Measurements from ENCODE around the gene RNF167.

The RNF167 gene

DNA sequence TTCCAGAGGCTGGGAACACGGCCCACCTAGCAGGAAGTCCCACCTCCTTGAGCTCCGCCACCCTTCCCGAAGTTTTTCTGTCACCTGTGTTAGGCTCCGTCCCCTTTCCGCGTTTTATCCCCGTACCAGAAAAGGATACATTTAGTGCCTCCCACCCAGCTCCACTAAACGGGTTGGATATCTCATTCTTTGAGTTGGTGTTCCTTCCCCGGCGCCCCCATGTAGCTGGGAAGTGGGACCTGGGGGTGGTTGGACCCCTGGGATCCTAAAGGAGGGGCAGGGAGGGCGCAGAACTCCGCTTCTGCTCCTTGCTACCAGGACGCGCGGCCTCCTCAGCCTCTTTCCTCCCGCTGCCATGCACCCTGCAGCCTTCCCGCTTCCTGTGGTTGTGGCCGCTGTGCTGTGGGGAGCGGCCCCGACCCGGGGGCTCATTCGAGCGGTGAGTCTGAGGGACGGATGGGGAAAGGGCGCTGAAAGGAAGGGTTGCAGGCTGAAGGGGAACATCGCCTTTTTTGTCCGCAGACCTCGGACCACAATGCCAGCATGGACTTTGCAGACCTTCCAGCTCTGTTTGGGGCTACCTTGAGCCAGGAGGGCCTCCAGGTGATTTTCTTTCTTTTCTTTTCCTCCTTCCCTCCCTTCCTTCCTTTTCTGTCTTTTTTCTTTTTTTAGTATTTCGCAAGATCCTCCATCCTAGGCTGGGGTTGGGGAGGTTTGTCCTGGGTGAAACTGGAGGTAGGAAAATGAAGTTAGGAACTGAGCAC, 669 bp downstream of the RNF167 start:
- peak in 1 of 2 donors; percentile 37 for DNase-seq

- no peak for DNase-seq
These were observed 1.2 kb downstream of the RNF167 start for GRCh38 chr17:4941319-4941610.

- no peak for DNase-seq
These were observed 2.9 kb downstream of the RNF167 start for GRCh38 chr17:4942760-4943508.

DNA sequence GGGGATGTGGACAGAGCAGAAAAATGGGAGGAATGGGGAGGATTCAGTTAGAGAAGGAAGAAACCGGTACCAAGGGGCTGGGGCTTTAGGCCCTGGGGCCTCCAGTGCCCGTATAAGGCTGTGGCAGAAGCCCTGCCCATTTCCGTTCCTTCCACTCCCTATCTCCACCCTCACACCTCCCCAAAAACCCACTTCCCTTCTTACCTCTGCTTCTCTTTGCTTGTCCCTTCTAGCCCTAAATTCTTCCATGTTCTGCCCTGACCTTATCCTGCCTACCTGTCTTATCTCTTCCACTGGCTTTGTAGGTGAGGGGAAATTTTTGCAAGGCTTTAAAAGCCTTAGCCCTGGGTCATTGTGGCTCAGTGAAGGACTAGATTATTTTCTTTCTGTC, 4.1 kb downstream of the RNF167 start:
- DNase-seq = peak in 1 of 2 donors; percentile 47

GRCh38 chr17:4944554-4945175, 4.6 kb downstream of the RNF167 start:
- peak in 1 of 2 donors; percentile 28 for DNase-seq

DNA sequence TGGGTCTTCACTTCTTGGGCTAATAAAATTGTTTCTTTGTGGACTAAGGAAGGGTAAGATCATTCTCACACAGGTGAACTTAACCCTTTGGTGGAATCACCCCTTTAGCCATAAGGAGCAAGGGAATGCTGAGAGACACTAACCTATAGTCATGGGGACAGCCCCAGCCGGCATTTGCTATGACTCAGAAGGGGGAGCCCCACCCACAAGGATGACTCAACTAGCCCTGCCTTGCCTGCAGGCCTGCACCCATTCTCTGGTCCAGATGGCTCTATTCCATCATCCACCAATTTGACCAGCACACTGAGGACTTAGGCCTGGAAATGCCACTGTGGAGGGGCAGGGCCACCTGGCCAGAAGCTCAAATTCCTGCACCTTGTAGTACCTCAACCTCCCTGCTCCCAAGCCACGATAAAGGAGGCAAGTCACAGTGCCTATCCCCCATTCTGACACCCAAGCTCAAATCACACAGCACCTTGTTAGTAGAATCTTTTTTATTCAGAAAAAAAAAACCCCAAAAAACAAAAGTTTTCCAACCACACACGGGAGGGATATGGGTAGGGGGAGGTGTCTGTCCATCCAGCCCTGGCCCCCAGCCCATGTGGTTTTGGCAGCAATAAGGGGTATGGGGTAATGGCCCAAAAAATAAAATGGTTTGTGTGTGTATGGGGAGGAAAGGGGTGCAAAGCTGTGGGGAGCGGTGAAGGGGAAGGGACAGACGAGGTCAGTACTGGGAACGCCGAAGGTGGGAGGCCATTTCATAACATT, 5.3 kb downstream of the RNF167 start:
- peak; percentile 84 to 87 for DNase-seq

DNA sequence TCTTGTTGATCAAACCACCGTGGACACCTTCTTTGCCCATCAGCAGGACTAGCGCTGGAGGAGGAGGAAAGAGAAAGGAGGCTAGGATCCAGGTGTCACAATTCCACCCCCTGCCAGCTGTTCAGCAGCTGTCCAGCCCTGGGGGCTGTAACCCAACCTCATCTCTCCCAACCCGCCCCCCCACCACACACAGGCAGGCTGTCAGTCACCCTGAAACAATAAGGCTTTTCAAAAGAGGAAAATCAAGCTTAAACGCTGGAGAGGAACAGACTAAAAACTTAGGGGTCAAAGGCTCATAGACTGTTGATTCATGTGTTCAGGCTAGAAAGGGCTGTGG, 5.8 kb downstream of the RNF167 start:
- no peak for DNase-seq

DNA sequence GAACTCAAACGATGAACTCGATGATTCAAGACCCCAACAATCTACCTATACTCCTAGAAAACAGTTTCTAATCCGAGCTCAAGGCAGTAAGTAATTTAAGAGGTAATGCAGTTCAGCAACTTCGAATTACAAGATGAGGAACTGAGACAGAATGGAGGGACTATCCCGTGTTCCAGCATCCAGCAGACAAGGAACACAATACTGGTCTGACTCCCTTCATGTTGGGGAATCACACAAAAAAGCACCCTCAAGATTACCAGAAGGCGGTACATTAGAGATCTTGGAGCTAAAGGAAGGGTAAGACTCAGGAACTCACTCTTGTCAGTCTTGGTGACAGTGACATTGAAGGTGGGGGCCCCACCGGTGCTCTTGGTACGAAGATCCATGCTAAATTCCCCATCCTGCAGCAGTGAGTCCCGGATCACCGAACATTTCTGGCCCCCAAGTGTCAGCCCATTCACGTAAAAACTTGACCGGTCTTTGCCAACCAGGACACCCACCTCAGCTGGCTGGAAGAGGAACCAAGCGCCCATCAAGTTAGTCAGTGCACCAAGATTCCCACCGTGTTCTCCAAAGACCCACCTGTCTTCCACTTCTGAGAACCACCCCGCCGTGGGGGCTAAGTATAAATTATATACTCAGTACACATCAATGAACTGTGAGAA, 6.4 kb downstream of the RNF167 start:
- DNase-seq = no peak

- DNase-seq = no peak
These were observed 6.9 kb downstream of the RNF167 start for GRCh38 chr17:4947010-4947410.

DNA sequence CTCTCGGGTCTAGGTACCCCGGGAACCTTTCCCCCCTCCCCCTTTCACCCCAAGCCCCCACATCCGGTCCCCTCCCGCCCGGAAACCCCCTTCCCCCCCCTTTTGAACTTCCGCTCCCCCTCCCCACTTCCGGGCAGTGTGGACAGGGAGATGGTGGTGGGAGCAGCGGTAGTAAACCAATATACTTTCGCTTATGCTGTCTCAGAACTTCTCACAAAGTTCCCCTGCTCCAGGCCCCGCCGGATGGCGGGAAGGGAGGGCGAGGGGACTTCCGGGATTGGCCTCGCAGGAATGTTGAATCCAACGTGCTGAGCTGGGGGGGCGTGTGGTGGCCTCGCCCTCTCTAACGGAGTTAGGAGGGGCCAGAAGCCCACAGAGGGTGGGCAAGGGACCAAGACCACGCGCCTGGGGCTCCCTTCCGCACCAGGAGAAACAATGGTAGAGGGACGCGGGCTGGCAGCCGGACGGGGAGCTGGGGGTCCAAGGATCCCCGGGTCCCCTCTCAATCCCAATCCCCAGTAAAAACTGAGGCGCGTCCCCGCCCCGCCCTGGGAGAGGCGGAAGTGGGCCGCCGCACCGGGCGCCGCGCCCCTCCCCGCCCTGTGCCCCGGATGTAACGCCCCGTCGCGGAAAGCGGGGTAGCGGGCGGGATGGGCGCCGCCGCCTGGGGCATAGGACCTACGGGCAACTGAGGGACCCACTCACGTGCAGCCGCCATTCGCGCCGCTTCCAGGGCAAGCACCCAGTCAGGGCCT, 7.5 kb downstream of the RNF167 start:
- peak; percentile 66 to 67 for DNase-seq

DNA sequence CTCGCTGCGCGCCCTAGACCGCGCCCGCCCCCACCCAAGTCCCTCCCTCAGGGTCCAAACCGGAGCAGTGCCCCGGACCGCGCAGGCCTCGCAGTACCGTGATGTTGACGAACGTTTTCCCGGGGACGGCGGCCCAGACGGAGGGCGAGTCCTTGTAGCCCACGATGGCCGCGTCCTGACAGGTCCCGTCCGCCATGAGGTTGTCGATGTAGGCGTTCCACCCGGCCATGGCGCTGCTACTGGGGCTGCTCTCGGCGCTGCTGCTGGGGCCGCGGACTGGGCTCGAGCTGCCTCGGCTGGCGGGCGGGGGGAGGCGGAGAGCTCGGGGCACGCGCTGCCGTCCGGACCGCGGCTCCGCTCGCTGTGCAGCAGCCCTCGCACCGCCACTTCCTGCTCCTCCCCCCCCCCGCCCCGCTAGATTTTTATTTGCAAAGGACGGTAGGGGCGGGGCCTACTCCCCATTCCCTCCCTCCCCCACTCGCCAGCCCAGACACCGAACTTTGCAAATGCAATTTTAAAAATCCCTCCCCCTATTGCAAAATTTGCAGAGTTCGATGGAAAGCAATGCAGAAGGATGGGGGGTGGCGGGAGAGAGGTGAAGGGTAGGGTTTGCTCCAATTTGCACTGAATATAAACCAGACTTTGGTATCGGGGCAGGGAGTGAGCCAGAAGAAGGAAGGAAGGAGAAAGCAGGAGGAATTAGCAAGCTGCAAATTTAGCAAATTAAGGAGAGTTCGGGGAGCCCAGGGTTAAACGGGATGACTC, 8.3 kb downstream of the RNF167 start, which contains the start of gene PFN1:
Gene PFN1 (minus strand): TSS at position 365 of the 765 bp plus-strand sequence. CDS start 136 bp downstream, at position 229.
- peak; percentile 92 for DNase-seq

- peak; percentile 58 to 74 for DNase-seq
These were observed 8.9 kb downstream of the RNF167 start for GRCh38 chr17:4948931-4949320.

DNA sequence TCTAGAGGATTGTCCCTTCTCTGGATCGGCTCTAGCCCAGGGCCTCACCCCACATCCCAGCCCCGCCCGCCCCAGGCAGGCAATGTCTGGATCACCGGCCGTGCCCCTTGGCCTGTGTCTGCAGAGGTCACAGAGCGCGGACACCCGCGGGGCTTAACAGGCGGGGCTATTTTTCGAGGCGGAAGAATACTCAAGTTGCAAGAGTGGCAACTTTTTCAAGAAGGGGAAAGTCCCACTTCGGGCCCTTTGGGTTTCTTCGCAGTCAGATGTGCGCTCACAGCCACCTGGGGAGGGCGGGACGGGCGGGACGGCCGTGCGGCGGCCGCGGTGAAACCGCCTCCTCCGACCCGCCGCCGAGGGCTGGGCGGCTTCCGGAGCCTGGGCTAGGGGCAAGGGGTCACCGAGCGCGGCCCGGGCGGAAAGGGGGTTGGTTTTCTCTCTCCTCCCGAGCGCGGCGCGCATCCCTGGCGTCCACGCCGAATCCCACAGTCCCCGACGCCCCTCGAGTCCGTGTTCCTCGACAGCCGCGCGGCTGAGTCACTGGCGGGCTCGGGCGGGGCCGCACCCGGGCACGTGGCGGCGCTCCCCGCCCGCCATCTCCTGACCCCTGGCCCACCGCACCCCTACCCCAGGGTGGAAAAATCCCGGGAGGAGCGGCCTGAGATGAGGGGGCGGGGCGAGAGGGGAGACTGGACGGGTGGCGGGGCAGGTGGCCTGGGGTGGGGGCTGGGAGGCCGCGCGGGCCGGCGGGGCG, 9.4 kb downstream of the RNF167 start:
- peak; percentile 75 to 84 for DNase-seq

DNA sequence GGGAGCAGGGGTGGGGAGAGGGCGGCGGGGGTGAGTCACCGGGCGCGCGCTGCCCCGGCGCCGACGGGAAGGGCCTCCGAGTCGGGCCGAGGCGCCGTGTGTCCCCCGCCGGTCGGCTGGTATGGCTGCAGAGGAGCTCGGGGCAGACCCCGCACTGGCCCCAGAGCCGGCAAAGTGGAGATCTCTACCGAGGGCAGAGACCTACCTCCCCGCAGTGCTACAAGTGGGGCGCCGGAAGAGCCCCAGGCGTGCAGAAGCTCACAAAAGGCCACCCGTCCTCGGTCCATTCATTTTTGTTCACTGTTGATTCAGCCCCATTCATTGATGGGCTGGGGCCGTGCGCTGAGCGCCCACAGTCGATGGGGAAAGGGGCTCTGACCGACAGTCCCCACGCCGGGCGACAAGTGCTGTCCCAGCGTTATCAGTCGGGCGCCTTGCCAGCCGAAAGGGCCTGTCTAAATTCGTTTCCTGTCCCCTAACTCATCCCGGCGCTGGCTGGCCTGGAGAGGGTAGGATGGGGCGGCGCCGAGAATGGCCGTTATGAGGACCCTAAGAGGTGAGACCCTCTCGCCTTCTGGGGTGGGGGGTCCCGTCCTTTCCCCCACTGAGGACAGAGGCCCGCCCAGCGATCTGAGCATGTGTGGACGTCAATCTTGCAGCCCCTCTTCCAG, 10.1 kb downstream of the RNF167 start:
- DNase-seq = peak in 1 of 2 donors; percentile 74

DNA sequence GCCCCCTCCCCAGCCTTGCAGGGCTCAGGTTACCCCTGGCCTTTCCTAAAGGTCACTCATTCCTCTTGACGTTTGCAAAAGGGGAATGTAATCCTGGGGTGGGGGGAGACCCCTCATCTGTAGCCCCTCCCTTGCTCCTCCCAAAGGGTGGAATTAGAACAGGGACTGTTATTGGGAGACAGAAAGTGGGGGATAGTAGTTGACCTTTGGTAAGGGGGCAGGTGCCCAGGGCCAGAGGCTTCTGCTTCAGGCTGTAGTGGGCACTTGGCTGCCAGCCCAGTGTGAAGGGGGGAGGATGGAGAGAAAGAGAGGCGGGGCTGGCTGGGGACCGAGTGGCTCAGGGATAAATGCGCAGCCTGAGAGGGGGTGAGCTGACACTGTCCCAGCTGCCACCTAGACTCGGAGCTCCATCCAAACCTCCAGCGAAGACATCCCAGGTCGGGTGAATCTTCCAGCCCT, 10.7 kb downstream of the RNF167 start, which contains the start of gene ENO3:
Gene ENO3 (plus strand): TSS at position 374 of the 459 bp plus-strand sequence. CDS start 711 bp downstream, outside the sequence.
- DNase-seq = no peak

DNA sequence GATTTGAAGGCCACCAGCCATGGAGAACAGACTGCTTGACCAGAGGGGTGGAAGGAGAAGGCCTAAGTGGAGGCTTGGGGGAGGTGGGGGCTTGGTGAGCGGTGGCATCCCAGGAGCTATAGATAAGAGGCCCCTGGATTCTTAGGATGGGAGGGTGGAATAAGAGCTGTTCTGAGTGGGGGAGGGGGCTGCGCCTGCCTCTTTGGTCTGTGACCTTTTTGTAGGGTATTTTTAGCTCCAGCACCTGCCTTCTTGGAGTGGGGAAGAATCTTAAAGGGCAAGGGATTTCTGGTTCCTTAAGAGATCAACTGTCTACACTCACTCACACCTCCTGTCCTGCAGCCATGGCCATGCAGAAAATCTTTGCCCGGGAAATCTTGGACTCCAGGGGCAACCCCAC, 11.4 kb downstream of the RNF167 start:
- no peak for DNase-seq

DNA sequence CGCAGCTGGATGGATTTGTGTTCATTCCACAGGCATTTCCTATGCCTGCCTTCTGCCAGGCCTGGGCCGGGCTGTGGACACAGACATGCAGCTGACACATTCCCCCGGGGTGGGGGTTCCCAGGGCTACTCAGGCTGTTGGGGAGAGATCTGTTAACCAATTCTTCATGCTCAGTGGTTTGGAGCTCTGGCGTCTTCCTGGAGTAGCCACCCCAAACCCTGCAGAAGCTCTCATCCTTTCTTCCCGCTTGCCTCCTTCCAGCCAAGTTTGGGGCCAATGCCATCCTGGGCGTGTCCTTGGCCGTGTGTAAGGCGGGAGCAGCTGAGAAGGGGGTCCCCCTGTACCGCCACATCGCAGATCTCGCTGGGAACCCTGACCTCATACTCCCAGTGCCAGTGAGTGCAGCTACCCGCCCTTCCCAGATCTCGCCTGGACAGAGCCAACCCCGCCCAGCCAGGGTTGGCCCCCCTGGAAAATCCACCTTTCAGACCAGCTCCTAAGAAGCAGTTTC, 13.4 kb downstream of the RNF167 start:
- DNase-seq = no peak

DNA sequence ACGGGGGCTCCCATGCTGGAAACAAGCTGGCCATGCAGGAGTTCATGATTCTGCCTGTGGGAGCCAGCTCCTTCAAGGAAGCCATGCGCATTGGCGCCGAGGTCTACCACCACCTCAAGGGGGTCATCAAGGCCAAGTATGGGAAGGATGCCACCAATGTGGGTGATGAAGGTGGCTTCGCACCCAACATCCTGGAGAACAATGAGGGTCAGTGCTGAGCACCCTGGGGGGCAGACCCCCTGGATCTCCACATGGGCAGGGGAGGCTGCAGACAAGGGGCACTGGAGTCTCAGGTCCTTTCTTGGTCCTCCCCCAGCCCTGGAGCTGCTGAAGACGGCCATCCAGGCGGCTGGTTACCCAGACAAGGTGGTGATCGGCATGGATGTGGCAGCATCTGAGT, 15.0 kb downstream of the RNF167 start:
- DNase-seq = no peak

DNA sequence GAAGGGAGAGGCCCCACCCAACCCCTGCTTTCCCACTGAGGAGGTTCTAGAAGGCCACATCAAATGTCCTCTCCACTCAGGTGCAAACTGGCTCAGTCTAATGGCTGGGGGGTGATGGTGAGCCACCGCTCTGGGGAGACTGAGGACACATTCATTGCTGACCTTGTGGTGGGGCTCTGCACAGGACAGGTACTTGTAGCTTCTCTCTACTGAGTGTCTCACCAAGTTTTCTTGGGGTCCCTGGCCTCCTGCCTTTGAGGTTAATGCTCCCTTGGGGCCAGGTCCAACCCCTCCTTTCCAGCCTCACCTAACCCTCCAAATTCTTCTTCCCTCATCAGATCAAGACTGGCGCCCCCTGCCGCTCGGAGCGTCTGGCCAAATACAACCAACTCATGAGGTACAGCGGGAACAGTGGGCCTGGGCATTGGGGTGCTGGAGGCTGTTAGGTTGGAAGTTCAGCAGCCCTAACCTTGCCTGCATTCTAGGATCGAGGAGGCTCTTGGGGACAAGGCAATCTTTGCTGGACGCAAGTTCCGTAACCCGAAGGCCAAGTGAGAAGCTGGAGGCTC, 16.5 kb downstream of the RNF167 start:
- peak; percentile 41 to 49 for DNase-seq

All from activated CD4-positive, alpha-beta T cell treated with anti-CD3 and anti-CD28 coated beads for 4 hours (primary cell).